HL-60 (cell line): ENCODE measurements around the gene PTPRN2.

Experiments used
- CTCF ChIP-seq: IDR thresholded peaks from one replicate; pipeline ENCODE4 v1.5.1; 2011; ENCODE audit warnings: low read length, control low read depth, inconsistent platforms; ENCODE audit not compliant: insufficient read depth
- POLR2AphosphoS5 ChIP-seq: IDR thresholded peaks from 2 replicates; pipeline ENCODE4 v1.6.1; 2012; ENCODE audit warnings: low read depth
- REST ChIP-seq: IDR thresholded peaks from 2 replicates; pipeline ENCODE4 v1.6.1; 2012; ENCODE audit warnings: low read depth; ENCODE audit not compliant: insufficient replicate concordance

GRCh38 chr7:157685430-157686284 lies 902.0 kb downstream of the PTPRN2 start:
- TF ChIP-seq CTCF (no peak), POLR2AphosphoS5 (no peak), REST (no peak)
